IMR-90 (cell line): ENCODE data around the gene PRKAG1. TPM values are rescaled to one million over a fixed set of nuclear protein-coding genes. Genes with fewer than 3 reads are reported as not detected.
A peak's percentile ranks its signal among the peaks of the same experiment; 100 is the strongest.

ENCODE experiments used
- ATAC-seq: fragments of 200-7000 bp; cut with Tn5 transposase; 2 replicates; pipeline ENCODE4 v1.9.1; 2020; ENCODE audit warnings: low read depth, mild to moderate bottlenecking, moderate library complexity
- BruUV-seq: library from RNA; stranded (reverse); fragments of 400-500 nt; replicated peaks from 2 replicates; lab custom pipeline; 2021; lab: Mats Ljungman, UMichigan
- CTCF ChIA-PET: fragments of 300-600 bp; formaldehyde crosslinking; extraction: SDS; loops from one replicate; lab custom pipeline; 2021; ENCODE audit warnings: antibody characterized with exemption; lab: Yijun Ruan, JAX
- POLR2A ChIA-PET: fragments of 300-600 bp; sonication (Branson Sonifier 250); formaldehyde crosslinking; loops from one replicate; lab custom pipeline; 2022; ENCODE audit warnings: antibody characterized with exemption; ENCODE audit not compliant: unreplicated experiment; lab: Charles Lee
- DNase-seq: peaks from one replicate; pipeline ENCODE4 v3.0.0; 2013
- H2AFZ ChIP-seq: replicated peaks from 2 replicates; pipeline ENCODE3; 2013; ENCODE audit warnings: low read length, mild to moderate bottlenecking; ENCODE audit not compliant: poor library complexity
- H2AK5ac ChIP-seq: 2 replicates; pipeline ENCODE4 v1.6.1; 2013; ENCODE audit warnings: low read depth, low read length, inconsistent platforms
- H2AK9ac ChIP-seq: replicated peaks from 2 replicates; pipeline ENCODE3; 2013; ENCODE audit warnings: mild to moderate bottlenecking, low read depth, low read length, moderate library complexity; ENCODE audit not compliant: poor library complexity
- H2BK120ac ChIP-seq: 2 replicates; pipeline ENCODE4 v1.6.1; 2013; ENCODE audit warnings: low read depth, low read length, inconsistent platforms
- H2BK15ac ChIP-seq: 3 replicates; pipeline ENCODE4 v1.6.1; 2013; ENCODE audit warnings: low read depth, low read length, inconsistent platforms
- H2BK20ac ChIP-seq: 2 replicates; pipeline ENCODE4 v1.6.1; 2013; ENCODE audit warnings: low read depth, mild to moderate bottlenecking, inconsistent platforms, low read length, moderate library complexity
- H2BK5ac ChIP-seq: 2 replicates; pipeline ENCODE4 v1.6.1; 2013; ENCODE audit warnings: mild to moderate bottlenecking, low read depth, low read length, inconsistent platforms; ENCODE audit not compliant: poor library complexity, severe bottlenecking
- H3K14ac ChIP-seq: replicated peaks from 2 replicates; pipeline ENCODE4 v1.6.1; 2013; ENCODE audit warnings: low read depth, low read length, inconsistent platforms
- H3K18ac ChIP-seq: 2 replicates; pipeline ENCODE4 v1.6.1; 2013; ENCODE audit warnings: low read depth, low read length, control low read depth
- H3K23ac ChIP-seq: 2 replicates; pipeline ENCODE4 v1.6.1; 2013; ENCODE audit warnings: low read depth, low read length, inconsistent platforms
- H3K27ac ChIP-seq: 2 replicates; pipeline ENCODE4 v1.5.1; 2013; ENCODE audit warnings: mild to moderate bottlenecking, control low read depth, low read length; ENCODE audit not compliant: insufficient read depth
- H3K27me3 ChIP-seq: 2 replicates; pipeline ENCODE4 v1.6.1; 2013; ENCODE audit warnings: low read length; ENCODE audit not compliant: control insufficient read depth, insufficient read depth
- H3K36me3 ChIP-seq: 2 replicates; pipeline ENCODE4 v1.6.1; 2013; ENCODE audit warnings: low read length, mixed read lengths; ENCODE audit not compliant: control insufficient read depth, insufficient read depth
- H3K4ac ChIP-seq: 2 replicates; pipeline ENCODE4 v1.6.1; 2013; ENCODE audit warnings: low read depth, low read length, inconsistent platforms
- H3K4me1 ChIP-seq: 2 replicates; pipeline ENCODE4 v1.6.1; 2013; ENCODE audit warnings: low read length, mixed read lengths; ENCODE audit not compliant: control insufficient read depth, insufficient read depth
- H3K4me2 ChIP-seq: 2 replicates; pipeline ENCODE4 v1.6.1; 2013; ENCODE audit warnings: low read depth, mild to moderate bottlenecking, control low read depth, low read length, moderate library complexity
- H3K4me3 ChIP-seq: 2 replicates; pipeline ENCODE4 v1.5.1; 2013; ENCODE audit warnings: low read depth, mild to moderate bottlenecking, control low read depth, low read length, moderate library complexity; ENCODE audit not compliant: insufficient read depth
- H3K56ac ChIP-seq: 2 replicates; pipeline ENCODE4 v1.6.1; 2013; ENCODE audit warnings: low read length, inconsistent platforms; ENCODE audit not compliant: insufficient read depth; ENCODE audit errors: extremely low read depth
- H3K79me1 ChIP-seq, 2 experiments: 2 replicates each; pipeline ENCODE4 v1.6.1; 2013; ENCODE audit warnings: low read length in 2 of 2, inconsistent platforms in 1 of 2, low read depth in 1 of 2
- H3K9ac ChIP-seq: 2 replicates; pipeline ENCODE4 v1.6.1; 2013; ENCODE audit warnings: low read depth, low read length, control low read depth
- H3K9me1 ChIP-seq: 2 replicates; pipeline ENCODE4 v1.6.1; 2013; ENCODE audit warnings: low read length, inconsistent platforms; ENCODE audit not compliant: insufficient read depth
- H3K9me3 ChIP-seq: 2 replicates; pipeline ENCODE4 v1.6.1; 2013; ENCODE audit warnings: low read length; ENCODE audit not compliant: control insufficient read depth, insufficient read depth
- H4K20me1 ChIP-seq: 2 replicates; pipeline ENCODE4 v1.6.1; 2013; ENCODE audit warnings: low read length, inconsistent platforms; ENCODE audit not compliant: insufficient read depth
- H4K5ac ChIP-seq: 2 replicates; pipeline ENCODE4 v1.6.1; 2013; ENCODE audit warnings: mild to moderate bottlenecking, low read depth, low read length, control low read depth
- H4K8ac ChIP-seq, 2 experiments: 2 replicates each; pipeline ENCODE4 v1.6.1; 2013; ENCODE audit warnings: low read depth in 2 of 2, low read length in 2 of 2, control low read depth in 1 of 2, inconsistent platforms in 1 of 2
- H4K91ac ChIP-seq: 2 replicates; pipeline ENCODE4 v1.6.1; 2013; ENCODE audit warnings: low read depth, low read length, inconsistent platforms; ENCODE audit not compliant: insufficient read depth
- CEBPB ChIP-seq: IDR thresholded peaks from 2 replicates; pipeline ENCODE4 v1.6.1; 2012; ENCODE audit warnings: low read depth, low read length, improper control_type of control experiment
- MXI1 ChIP-seq: IDR thresholded peaks from 2 replicates; pipeline ENCODE4 v1.6.1; 2012; ENCODE audit warnings: low read depth, mild to moderate bottlenecking, low read length, moderate library complexity, borderline replicate concordance
- POLR2A ChIP-seq: IDR thresholded peaks from 2 replicates; pipeline ENCODE4 v1.6.1; 2012; ENCODE audit warnings: mild to moderate bottlenecking, low read depth, low read length
- RFX5 ChIP-seq: IDR thresholded peaks from 2 replicates; pipeline ENCODE4 v1.8.0; 2012; ENCODE audit warnings: low read depth, mild to moderate bottlenecking, low read length, moderate library complexity
- WGBS, 2 experiments: methylation state at CpG; one replicate each; pipeline versions ENCODE4 v1.1.5 to v1.1.7; 2013; ENCODE audit warnings: missing lambda C conversion rate in 2 of 2; ENCODE audit not compliant: insufficient read length in 1 of 2; ENCODE audit errors: extremely low coverage in 2 of 2; 5-methylcytosine and 5-hydroxymethylcytosine counted together
- dilution Hi-C: fragments of 300-500 bp; cut with HindIII; formaldehyde crosslinking; loops from one replicate; pipeline ENCODE4 v1.14.3; 2018; ENCODE audit warnings: low sequenced_read_pairs; ENCODE audit not compliant: unreplicated experiment
- in situ Hi-C: fragments of 300-500 bp; cut with MboI; formaldehyde crosslinking; loops from 3 replicates; pipeline ENCODE4 v1.14.3; 2019; ENCODE audit warnings: low sequenced_read_pairs, inconsistent platforms, mixed read lengths
- intact Hi-C: fragments of 100-400 bp; cut with micrococcal nuclease; formaldehyde crosslinking; loops from 2 replicates; pipeline ENCODE4 v1.10.0; 2022
- polyA plus RNA-seq, 3 experiments: library from polyadenylated mRNA; depleted of rRNA; stranded (reverse); fragments of >200 nt; gene quantifications; 2 replicates each; pipeline ENCODE4 v1.2.3, GENCODE V29; 2012; ENCODE audit warnings: low replicate concordance in 1 of 3
- total RNA-seq: library from RNA; depleted of rRNA; stranded (reverse); fragments of >200 nt; gene quantifications from 2 replicates; pipeline ENCODE4 v1.2.3, GENCODE V29; 2012
- TF ChIP-seq, protein P1 (sequence below): fragments of 150-350 bp; IDR thresholded peaks from 2 replicates; pipeline ENCODE4 v1.6.1; 2017; ENCODE audit warnings: mild to moderate bottlenecking, antibody characterized with exemption, low read length, low read depth
- TF ChIP-seq, protein P2 (sequence below): conservative IDR thresholded peaks from 2 replicates; pipeline ENCODE4 v1.5.1; 2012; ENCODE audit warnings: mild to moderate bottlenecking, low read depth, low read length, improper control_type of control experiment

PRKAG1 gene
- total and polyA plus RNA-seq, 2 of the 4 experiments (the other 2 are of a cell fraction) = 81.1 to 106 TPM

DNA sequence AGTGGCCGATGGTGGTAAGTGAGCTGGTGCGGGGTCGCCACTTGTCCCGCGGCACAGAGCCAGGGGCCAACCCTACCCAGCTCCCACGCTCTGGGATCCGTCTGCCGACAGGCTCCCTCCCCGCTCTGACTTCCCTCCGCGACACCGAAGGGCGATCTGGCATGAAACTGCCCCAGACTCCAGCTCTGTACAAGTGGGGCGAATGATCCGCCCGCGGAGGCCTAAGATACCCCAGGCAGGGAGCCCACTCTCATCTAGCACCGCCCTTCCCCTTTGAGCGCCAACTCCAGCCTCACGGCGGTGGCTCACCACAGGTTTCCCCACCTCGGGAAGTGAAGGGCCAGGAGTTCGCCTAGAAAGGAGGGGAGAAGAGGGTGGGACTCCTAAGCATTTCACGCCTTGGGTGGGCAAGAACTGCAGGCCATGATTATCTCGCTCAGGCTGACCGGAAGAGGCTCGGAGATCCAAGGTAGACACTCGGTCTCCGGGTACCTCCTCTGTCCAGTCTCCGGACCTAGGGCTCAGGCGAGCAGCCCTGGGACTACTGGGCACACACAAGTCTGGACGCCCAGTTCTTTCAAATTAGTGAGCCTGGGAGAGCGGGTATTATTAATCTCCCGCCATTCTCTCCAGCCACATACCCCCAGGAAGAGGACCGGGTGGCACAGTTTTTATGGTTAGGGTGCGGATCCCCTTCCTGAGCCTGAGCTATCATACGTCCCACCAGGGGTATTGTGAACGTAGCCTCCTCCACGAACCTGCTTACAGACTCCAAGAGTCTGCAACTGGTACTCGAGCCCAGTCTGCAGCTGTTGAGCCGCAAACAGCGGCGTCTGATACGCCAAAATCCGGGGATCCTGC is 39.6 kb downstream of the PRKAG1 start:
- TF ChIP-seq POLR2A = no peak
- TF ChIP-seq MXI1 = no peak
- TF ChIP-seq, protein P1, sequence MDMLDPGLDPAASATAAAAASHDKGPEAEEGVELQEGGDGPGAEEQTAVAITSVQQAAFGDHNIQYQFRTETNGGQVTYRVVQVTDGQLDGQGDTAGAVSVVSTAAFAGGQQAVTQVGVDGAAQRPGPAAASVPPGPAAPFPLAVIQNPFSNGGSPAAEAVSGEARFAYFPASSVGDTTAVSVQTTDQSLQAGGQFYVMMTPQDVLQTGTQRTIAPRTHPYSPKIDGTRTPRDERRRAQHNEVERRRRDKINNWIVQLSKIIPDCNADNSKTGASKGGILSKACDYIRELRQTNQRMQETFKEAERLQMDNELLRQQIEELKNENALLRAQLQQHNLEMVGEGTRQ = no peak
- TF ChIP-seq CEBPB = no peak
- TF ChIP-seq RFX5 = no peak
- TF ChIP-seq, protein P2, sequence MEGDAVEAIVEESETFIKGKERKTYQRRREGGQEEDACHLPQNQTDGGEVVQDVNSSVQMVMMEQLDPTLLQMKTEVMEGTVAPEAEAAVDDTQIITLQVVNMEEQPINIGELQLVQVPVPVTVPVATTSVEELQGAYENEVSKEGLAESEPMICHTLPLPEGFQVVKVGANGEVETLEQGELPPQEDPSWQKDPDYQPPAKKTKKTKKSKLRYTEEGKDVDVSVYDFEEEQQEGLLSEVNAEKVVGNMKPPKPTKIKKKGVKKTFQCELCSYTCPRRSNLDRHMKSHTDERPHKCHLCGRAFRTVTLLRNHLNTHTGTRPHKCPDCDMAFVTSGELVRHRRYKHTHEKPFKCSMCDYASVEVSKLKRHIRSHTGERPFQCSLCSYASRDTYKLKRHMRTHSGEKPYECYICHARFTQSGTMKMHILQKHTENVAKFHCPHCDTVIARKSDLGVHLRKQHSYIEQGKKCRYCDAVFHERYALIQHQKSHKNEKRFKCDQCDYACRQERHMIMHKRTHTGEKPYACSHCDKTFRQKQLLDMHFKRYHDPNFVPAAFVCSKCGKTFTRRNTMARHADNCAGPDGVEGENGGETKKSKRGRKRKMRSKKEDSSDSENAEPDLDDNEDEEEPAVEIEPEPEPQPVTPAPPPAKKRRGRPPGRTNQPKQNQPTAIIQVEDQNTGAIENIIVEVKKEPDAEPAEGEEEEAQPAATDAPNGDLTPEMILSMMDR = no peak
- Histone ChIP-seq H3K23ac (0 out of 2 replicates have a peak overlapping the region, but pooled peaks have one; percentile 11), H3K9me3 (no peaks in the 10 kb centered on the region), H3K18ac (no peak overlapping the region), H3K4me3 (no peak overlapping the region), H2BK20ac (no peak overlapping the region), H2BK120ac (no peak overlapping the region), H4K20me1 (peaks cover 16% of the 10 kb centered on the region; the same call in 1 of the 2 replicates), H3K9me1 (peaks cover 8% of the 10 kb centered on the region), H2AFZ (no peak overlapping the region), H3K56ac (no peak overlapping the region), H4K8ac (no peak overlapping the region), H3K36me3 (no peaks in the 10 kb centered on the region), H2BK5ac (no peak overlapping the region), H2AK5ac (no peak overlapping the region), H3K4me1 (peaks cover 3% of the 10 kb centered on the region; the same call in 1 of the 2 replicates), H3K27me3 (peaks cover 79% of the 10 kb centered on the region), H3K27ac (no peak overlapping the region), H4K5ac (no peak overlapping the region), H3K4ac (no peak overlapping the region), H2BK15ac (no peak overlapping the region), H3K14ac (no peak overlapping the region), H4K91ac (no peak overlapping the region), H2AK9ac (no peak overlapping the region), H3K4me2 (peak overlapping the region; percentile 43; the same call in 1 of the 2 replicates), H3K9ac (no peak overlapping the region), H3K79me1 (no peaks in the 10 kb centered on the region)
- dilution Hi-C loops = no loop called here
- ChIA-PET POLR2A (no interaction called here), CTCF (interaction anchor here (0.8 to 1.9 kb wide), 5 partner anchors 9 to 89 kb away, joined by 3 to 11 read pairs (median 3); no protein-coding TSS in a partner anchor)
- DNase-seq (no peak), ATAC-seq (peak; percentile 3; the same call in 1 of the 2 replicates)
- BruUV-seq = no TSS peak
- in situ Hi-C loops = no loop called here
- intact Hi-C loops = no loop called here
- WGBS, 2 experiments = 4% methylated on average over 16 of the region's 45 CpGs; no CpG with 5 or more reads in 1 of the 2 experiments
